SH-SY5Y (cell line): Measurements from ENCODE around the gene IL4R.

Source experiments
- GATA2 ChIP-seq: IDR thresholded peaks from 2 replicates; pipeline ENCODE4 v1.6.1; 2011; ENCODE audit warnings: mild to moderate bottlenecking, low read depth, low read length
- GATA3 ChIP-seq: IDR thresholded peaks from 2 replicates; pipeline ENCODE4 v1.6.1; 2011; ENCODE audit warnings: low read depth, mild to moderate bottlenecking, low read length, moderate library complexity

Gene IL4R

GRCh38 chr16:27379919-27380318 lies 66.1 kb downstream of the IL4R start:
- TF ChIP-seq GATA3: no peak
- TF ChIP-seq GATA2: no peak

GRCh38 chr16:27381236-27381635 lies 67.5 kb downstream of the IL4R start:
- TF ChIP-seq GATA3 (no peak), GATA2 (no peak)

DNA sequence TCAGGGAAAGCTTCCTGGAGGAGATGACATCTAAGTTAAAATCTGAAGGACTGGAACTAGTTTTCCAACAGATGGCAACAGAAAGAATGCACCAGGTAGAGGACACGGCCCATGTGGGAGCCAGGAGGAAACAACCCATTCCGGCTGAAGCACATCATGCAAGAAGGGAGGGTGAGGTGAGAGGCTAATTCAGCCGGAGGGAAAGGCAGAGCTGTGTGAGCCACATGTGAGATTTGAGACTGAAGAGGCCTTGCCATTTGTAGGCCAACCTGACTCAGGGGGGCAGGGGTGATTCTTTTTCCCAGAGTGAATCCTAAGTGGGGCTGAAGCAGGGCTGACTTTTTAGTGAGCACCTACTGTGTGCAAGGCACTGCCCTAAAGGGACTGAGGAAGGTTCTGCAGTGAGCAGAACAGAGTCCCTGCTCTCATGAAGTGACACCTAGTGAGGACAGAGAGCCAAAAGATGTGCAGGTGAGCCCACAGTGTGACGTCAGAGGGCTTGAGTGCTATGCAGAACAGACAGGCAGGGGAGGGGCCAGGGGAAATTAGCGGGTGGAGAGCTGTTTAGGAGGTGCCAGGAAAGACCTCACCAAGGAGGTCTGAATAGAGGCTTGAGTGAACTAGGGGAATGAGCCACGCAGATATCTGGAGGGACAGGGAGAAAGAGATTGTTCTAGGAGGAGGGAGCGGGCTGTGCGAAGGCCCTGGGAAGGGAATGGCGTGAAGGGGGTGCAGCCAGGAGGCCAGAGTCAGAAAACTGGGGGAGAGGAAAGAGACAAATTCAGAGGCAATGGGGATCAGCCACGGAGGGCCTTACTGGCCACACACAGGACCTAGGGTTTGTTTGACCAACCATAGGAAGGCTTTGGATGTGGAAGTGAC lies 68.4 kb downstream of the IL4R start:
- no peak for TF ChIP-seq GATA3
- no peak for TF ChIP-seq GATA2

DNA sequence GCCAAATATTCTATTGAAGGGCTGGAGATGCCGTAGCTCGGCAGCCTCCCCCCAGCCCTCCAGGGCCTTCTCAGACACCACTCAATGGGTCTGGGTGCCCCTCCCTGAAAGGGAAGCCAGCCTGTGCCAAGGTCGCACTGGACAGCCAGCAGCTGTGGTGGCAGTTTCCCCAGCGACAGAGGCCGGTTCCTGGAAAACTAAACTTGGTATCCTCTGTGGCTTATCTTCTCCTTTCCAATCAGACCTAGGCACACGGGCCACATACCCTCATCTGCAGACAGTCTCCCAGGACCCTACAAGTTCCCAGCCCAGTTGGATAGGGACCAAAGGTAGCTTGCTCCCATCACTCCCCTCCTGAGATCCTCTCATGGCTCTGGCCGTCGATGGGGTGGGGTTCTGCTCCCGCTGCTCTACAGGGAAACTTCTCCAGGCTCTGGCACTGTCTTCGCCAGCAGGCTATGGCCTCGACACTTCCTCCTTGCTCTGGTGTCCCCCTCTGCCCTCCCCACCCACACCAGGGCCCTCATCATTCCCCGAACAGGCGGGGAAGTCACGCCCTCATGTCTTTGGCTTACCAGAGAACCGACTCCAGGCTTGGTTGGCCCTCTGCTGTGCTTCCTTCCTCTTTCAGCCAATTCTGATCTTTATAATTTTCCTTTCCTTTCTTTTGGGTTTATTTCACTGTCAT lies 69.9 kb downstream of the IL4R start:
- TF ChIP-seq GATA3 (no peak), GATA2 (no peak)

DNA sequence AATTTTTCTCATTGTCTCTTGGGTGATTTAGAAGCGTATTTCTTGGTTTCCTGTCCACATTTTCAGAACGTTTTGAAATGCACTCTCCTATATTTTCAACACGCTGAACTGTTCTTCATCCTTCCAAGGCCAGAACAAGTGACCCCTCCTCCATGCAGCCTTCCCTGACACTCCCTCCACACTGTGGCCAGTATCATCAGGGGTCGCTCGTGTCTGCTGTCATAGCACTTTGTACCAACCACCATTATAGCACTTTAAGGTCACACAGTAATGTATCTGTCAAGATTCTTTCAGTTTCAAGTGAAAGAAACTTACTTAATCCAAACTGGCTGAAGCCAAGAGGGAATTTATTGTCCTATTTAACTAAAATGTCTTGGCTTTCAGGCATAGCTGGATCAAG lies 70.7 kb downstream of the IL4R start:
- TF ChIP-seq GATA3 (no peak), GATA2 (no peak)

- no peak for TF ChIP-seq GATA2
- no peak for TF ChIP-seq GATA3
Observed at GRCh38 chr16:27385398-27385797, 71.6 kb downstream of the IL4R start.

- TF ChIP-seq GATA3 (no peak), GATA2 (no peak)
Observed at GRCh38 chr16:27386674-27387073, 72.9 kb downstream of the IL4R start.

GRCh38 chr16:27387724-27388123 lies 74.0 kb downstream of the IL4R start:
- TF ChIP-seq GATA3 (no peak), GATA2 (no peak)

DNA sequence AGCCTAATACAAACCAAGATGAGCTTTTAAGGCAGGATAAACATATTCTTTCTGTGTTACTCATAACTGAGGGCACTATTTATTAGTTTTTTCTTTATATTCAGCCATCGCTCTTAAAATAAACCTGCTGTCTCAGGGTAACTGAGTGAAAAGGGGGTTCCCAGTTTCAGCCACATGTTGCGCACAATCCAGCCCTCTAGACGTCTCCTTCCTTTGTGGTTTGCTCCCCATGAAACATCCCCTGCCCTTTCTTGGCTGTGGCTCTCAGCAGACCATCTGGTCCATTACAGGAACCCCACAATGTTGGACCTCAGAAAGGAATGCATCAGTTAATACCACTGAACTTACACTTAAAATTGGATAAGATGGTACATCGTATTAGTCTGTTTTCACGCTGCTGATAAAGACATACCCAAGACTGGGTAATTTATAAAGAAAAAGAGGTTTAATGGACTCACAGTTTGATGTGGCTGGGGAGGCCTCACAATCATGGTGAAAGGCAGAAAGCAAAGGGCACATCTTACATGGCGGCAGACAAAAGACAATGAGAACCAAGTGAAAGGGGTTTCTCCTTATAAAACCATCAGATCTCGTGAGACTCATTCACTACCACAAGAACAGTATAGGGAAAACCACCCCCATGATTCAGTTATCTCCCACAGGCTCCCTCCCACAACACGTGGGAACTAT lies 75.6 kb downstream of the IL4R start:
- TF ChIP-seq GATA2 (no peak), GATA3 (no peak)

DNA sequence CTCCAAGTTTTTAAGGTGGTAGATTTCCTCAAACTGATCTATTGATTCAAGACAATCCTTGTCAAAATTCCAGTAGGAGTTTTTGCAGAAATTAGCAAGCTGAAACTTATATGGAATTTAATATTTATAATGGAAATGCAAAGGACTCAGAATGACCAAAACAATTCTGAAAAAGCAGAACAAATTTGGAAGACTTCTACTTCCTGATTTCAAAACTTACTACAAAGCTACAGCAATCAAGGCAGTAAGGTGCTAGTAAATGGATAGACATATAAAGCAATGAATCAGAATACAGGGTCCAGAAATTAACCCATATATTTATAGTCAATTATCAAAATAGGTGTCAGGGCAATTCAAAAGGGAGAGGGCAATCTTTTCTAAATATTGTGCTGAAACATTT lies 76.4 kb downstream of the IL4R start:
- TF ChIP-seq GATA2 (no peak), GATA3 (no peak)

- no peak for TF ChIP-seq GATA3
- no peak for TF ChIP-seq GATA2
Observed at GRCh38 chr16:27392671-27393070, 78.9 kb downstream of the IL4R start.

DNA sequence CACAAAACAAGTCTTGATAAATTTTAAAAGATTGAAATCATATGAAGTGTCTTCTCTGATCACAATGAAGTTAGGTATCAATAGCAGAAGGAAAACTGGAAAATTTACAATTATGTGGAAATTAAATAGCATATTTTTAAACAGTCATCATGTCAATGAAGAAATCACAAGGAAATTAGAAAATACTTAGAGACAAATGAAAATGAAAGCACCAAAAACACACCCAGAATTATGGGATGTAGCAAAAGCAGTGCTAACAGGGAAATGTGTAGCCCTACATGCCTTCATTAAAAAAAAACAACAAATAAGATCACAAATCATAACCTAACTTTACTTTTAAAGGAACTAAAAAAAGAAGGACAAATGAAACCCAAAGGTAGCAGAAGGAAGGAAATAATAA lies 80.7 kb downstream of the IL4R start:
- TF ChIP-seq GATA2 (no peak), GATA3 (no peak)

DNA sequence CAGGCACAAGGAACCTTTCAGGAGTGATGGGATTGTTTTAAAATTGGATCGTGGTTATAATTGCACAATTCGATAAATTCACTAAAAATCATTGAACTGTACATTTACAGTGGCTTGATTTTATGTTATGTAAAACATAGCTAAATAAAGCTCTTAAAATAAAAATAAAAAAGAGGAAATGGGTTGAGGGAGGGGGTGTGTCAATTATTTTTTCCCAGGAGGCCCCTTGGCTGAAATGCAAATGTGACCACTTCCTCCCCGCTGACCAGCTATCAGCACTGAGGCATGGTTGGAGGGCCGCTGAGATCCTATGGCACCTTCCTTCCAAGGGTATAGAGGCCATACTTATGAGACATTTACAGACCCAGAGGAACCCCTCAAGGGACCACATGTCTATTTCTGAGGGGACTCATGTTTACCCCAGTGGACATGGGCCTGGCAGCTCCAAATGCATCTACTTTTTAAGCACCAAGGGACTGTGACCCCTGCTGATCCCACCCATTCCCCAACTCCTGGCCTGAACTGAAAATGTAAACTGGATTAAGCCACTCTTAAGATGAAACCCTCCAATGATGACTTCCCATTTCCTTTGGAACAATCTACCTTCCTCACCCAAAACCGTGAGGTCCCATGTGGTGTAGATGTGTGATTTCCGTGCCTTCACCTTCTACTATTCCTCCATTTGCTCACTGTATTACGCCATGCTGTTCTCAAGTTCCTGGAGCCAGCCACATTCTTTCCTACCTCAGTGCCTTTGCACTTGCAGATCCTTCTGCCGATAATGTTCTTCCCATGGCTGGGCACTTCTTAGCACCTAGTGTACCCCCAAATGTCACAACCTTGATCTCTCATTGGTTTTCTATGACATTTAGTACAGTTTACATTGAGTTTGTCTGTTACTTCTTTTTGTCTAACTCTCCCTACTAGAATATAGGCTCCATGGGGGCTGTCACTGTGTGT lies 85.4 kb downstream of the IL4R start:
- no peak for TF ChIP-seq GATA3
- TF ChIP-seq GATA2: no peak

- no peak for TF ChIP-seq GATA2
Observed at GRCh38 chr16:27399969-27400368, 86.2 kb downstream of the IL4R start.
